ENCODE data around the gene SH3BGRL3.
"Not testable (repeated sequence)": the region's sequence is repeated elsewhere in the genome, so short reads cannot be mapped to it uniquely, and the experiment has no call there.

SH3BGRL3 gene

DNA sequence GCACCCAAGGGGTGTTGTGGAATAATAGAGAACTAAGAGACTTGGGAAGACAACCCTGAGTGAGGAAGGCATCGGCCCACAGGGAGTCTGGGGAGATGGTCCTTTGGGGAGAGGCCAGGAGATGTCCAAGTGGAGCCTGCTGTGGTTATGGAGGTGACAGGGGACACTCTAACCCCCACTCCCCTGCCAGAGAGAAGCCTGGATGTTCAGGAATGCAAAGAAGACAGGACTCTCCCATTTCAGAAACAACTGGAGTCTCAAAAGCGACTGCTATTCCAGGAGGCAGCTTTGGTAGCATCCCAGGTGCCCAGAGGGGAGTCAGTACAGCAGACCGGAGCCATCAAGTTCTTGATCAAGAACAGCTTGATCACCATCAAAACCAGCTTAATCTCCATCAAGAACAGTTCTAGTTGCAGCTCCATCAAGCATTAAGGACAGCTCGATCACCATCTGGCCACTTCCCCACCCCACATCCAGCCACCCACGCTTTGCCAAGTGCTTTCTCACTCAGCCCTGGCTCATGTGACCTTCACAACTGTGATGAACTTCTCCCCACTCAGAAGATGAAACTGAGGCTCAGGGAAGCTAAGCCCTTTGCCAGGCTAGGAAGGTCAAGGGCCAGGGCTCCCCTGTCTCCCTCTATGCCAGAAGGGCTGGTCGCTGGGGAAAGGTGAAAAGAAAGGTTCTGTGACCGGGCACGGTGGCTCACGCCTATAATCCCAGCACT, 38.6 kb downstream of the SH3BGRL3 start:
- DNase-seq: no peak

DNA sequence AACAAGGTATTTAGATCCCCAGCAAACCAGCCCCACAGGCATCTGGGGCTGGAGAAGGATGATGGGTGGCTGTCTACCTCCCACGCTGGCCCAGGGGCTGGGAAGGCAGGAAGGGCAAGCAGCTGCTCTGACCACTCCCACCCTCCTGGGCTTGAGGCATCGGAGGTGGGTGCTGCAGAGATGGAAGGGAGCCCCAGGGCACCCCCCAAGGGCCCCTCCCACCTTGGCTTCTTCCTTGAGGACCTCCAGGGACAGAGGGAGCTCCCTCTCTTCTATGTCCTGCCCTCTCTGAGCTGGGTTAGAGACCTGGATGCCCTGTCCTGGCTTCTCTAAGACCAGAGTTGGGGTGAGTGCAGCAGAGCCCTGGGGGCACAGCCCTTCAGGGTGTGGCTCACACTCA, 41.0 kb downstream of the SH3BGRL3 start:
- DNase-seq: no peak

DNA sequence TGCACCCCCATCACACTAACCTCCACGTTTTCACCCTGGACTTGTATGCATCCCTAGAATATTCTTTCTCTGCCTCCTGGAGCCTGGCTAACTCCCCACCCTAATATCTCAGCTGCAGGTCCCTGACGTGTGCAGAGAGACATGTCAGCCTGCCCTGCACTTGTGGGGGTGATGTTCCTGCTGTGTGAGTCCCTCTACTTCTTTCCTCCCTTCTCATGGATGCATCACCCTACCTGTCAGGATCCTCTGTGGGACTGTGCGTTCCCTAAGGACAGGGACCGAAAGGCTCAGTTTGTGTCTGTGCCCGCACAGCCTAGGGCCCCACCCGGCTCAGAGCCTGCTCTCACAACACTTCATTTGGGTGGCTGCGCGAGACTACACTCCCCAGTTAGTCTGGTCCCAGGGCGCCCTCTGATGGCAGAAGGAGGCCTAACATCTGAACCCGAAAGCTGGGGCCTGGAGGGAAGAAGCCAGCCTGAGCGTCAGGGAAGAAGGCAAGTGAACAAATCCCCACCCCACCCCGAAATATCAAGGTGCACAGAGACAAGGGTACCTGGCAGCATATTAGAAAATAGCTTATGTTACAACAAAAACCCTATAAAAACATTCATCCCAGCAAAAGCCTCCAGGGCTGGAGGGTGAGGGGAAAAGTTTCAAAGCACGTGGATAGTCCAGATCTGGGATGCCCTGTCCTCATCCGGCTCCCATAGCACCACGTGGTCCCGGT, 41.6 kb downstream of the SH3BGRL3 start:
- peak; percentile 84 to 98 (median 88) for DNase-seq

DNA sequence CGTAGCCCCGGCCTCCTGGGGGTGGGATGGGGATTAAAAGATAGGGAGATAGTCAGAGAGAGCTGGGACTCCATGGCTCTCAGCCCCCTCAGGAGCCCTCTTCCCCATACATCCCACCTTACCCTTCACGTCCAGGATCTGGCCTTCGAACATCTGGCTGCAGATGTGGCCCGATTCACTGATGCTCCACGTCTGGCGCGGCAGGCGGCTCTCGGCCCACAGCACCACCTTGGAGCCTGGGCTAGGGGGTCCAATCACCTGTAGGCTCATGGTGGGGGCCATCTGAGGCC, 42.1 kb downstream of the SH3BGRL3 start:
- no peak for DNase-seq

DNA sequence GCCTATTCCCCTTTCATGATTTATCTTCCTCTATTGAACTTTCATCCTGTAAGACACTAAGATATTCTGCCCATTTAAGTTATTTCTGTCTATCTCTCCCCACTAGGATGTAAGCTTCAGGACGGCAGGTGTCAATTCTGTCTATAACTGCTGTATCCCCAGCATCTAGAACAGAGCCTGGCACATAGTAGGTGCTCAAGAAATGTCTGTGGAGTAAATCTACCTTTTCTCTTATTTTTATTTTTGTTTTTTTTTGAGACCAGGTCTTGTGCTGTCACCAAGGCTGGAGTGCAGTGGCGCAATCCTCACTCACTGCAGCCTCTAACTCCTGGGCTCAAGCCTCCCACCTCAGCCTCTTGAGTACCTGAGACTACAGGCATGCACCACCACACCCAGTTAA, 43.5 kb downstream of the SH3BGRL3 start:
- DNase-seq: no peak

DNA sequence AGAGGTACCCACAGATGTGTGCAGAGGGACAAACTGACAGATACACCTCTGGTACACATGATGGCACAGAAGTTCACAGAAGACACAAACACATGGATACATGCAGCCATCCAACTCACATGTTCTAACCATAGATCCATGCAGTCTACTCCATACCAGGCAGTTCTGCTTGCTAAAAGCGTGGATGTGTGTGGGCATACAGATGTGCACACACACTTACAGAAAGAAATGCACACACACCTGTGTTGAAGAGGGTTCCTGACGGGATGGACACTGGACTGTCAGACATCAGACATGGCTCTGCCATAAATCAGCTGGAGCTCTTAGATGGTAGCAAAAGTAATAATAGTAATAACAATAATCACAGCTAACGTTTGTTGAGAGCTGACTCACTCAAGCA, 44.7 kb downstream of the SH3BGRL3 start:
- no peak for DNase-seq

DNA sequence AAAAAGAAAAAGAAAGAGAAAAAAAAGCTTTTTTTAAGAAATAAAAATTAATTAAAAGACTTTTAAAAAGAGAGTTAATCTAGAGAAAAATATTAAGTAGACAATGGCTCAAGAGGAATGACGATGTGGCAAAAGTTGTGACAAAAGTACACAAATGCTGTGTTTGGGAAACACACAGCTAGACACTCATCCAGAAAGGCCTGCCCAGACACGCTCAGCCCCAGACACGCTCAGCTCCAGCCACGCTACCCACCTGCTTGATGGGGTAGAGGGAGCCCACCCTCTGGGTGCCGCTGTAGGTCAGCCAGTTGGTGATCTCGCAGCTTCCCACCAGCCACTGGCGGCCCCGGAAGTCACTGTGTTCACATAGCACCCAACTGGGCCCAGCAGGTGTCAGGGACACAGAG, 48.1 kb downstream of the SH3BGRL3 start:
- no peak for DNase-seq

DNA sequence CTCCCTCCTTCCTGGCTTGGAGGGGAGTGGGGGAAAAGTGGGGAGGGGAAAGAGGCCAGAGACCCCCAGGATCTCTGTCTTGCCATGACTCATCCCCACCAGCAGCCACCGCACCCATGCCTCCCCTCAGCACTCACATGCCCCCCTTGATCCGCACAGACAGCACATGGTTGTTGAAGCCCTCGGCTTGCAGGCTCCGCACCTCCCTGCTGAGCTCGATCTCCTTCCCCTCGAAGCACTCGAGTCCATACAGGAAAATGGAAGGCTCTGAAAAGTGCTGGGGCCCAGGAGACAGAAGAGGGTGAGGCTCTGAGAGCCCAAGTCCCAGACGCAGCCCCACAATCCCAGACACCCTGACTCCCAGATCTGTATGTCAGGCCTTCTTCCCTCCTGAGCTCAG, 48.7 kb downstream of the SH3BGRL3 start:
- DNase-seq: no peak

DNA sequence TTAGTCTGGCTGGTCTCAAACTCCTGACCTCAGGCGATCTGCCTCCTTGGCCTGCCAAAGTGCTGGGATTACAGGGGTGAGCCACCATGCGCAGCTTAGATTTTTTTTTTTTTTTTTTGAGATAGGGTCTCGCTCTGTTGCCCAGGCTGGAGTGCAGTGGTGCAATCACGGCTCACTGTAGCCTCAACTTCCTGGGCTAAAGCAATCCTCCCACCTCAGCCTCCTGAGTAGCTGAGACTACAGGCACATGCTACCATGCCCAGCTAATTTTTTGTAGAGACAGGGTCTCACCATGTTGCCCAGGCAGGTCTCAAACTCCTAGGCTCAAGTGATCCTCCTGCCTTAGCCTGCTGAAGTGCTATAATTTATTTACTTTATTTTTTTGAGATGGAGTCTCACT, 49.5 kb downstream of the SH3BGRL3 start:
- not testable (repeated sequence) for DNase-seq

DNA sequence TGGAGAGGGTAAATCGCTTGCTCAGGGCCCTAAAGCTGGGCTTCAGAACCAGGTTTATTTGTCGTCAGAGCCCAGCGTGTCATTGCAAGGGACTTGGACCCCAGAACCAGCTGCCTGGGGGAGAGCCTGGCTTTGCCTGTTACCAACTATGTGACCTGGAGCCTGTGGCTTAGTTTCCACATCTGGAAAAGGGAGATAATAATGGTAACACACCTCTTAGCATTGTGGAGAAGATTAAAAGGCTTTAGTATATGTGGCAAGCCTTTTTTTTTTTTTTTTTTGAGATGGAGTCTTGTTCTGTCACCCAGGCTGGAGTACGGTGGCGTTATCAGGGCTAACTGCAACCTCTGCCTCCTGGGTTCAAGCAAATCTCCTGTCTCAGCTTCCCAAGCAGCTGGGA, 50.4 kb downstream of the SH3BGRL3 start:
- DNase-seq: no peak
